Stimulated activated effector memory CD8-positive, alpha-beta T cell treated with anti-CD3 and anti-CD28 coated beads, Interleukin-12 subunit alpha, Interleukin-12 subunit beta, amount 100 ng/mL, for 72 hours (primary cell): ENCODE data around the gene MAPK10.

ENCODE experiments used
- ATAC-seq: fragments of 150-1000 bp; cut with Tn5 transposase; 2 replicates; pipeline ENCODE4 v1.10.0; 2021
- DNase-seq, 2 donors: peaks; one replicate each; pipeline ENCODE4 v3.0.0; 2021 to 2022; ENCODE audit warnings: low spot score in 2 of 2
- H3K27ac Mint-ChIP-seq: one replicate; pipeline ENCODE4 v1.8.0; 2022; ENCODE audit warnings: mild to moderate bottlenecking, mixed read lengths
- H3K36me3 Mint-ChIP-seq: one replicate; pipeline ENCODE4 v1.8.0; 2022; ENCODE audit warnings: mild to moderate bottlenecking, mixed read lengths
- H3K4me1 Mint-ChIP-seq: one replicate; pipeline ENCODE4 v1.8.0; 2022; ENCODE audit warnings: mixed read lengths
- H3K4me3 Mint-ChIP-seq: one replicate; pipeline ENCODE4 v1.8.0; 2022; ENCODE audit warnings: mild to moderate bottlenecking, mixed read lengths
- H3K9me3 Mint-ChIP-seq: one replicate; pipeline ENCODE4 v1.8.0; 2022; ENCODE audit warnings: mixed read lengths

The MAPK10 gene

DNA sequence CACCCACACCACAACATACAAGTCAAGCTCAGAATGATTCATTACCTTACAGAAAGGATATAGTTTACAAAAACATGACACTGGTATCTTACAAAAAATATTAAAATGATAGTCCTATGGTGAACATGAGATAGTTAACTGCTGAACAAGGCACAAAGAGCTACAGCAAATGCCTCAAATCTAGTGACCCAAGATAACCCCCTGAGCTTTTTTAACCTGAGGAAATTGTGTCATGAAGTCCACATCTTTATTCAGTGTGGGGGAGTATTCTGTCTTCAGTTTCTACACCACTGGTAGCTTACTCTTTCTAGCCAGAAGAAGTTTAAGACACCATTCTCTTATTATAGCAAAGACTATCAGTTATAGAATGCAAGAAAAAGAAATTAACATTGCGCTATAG, 218.7 kb downstream of the MAPK10 start:
- Mint-ChIP-seq H3K9me3 (peaks cover 7% of the 10 kb centered on the region), H3K27ac (no peak overlapping the region), H3K4me1 (no peaks in the 10 kb centered on the region), H3K36me3 (no peaks in the 10 kb centered on the region), H3K4me3 (no peak overlapping the region)
- ATAC-seq (no peak), DNase-seq (no peak)

DNA sequence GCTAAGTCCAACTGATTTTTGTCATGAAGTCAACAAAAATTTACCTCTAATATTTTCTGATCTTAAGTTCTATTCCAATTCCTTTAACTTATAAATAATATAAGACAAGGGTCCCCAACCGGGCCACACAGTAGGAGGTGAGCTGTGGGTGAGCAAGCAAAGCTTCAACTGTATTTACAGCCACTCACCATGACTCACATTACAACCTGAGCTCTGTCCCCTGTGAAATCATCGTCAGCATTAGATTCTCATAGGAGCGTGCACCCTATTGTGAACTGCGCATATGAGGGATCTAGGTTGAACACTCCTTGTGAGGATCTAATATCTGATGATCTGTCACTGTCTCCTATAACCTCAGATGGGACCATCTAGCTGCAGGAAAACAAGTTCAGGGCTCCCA, 227.4 kb downstream of the MAPK10 start:
- H3K4me1 Mint-ChIP-seq: no peaks in the 10 kb centered on the region
- H3K9me3 Mint-ChIP-seq: peaks cover 8% of the 10 kb centered on the region
- no peak overlapping the region for H3K27ac Mint-ChIP-seq
- DNase-seq (no peak), ATAC-seq (no peak)
- no peak overlapping the region for H3K4me3 Mint-ChIP-seq
- no peaks in the 10 kb centered on the region for H3K36me3 Mint-ChIP-seq

DNA sequence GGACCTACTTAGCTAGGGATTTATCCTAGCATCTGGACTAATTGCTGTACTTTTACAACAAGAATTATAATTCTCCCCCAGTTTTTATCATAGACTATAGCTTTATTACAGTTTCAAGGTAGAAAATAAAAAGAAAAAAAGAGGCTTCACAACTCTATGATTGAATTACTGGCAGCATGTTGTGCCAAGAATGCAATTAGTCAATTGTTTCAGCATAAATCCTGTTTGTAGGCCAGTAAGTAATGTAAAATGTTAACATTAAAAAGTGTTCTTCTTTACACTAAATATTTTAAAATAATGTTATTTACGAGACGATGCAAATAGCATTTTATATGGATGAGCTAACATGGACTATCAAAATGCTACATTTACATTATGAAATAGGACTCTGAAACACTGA, 228.4 kb downstream of the MAPK10 start:
- no peaks in the 10 kb centered on the region for H3K36me3 Mint-ChIP-seq
- H3K9me3 Mint-ChIP-seq: peaks cover 12% of the 10 kb centered on the region
- no peak for ATAC-seq
- no peak overlapping the region for H3K27ac Mint-ChIP-seq
- no peak overlapping the region for H3K4me3 Mint-ChIP-seq
- no peaks in the 10 kb centered on the region for H3K4me1 Mint-ChIP-seq
- no peak for DNase-seq

DNA sequence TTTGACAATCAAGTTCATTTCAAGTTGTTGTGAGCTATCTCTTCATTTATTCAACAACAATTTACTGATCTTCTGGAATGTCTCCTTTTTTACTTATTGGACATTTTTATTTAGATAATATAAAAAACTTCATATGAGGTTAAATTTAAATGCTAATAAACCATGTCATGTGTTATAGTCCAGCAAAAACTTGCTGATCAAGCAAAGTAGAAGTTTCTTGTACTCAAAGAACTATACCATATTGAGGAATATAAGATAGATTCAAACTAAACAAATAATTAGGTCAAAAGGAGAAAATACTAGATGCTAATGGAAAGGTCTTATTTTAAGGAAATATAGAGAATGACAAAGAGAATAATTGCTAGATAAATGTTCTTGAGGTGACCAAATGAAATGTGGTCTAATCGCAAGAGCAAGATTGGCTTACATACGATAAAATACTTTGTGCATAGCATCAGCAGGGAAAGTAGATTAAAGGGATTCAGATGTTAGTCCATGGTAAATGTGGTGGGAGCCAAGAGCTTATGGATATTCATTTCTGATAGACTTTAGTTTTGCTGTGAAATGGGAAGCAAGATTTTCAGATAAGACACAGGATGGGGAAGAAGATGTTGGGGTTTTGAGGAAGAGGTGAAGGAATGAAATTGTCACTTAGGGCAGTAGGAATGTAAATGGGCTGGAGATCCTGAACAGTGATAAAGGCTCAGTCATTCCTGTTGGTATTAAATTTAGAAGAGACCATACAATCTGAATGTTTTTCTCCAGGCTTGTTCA, 229.5 kb downstream of the MAPK10 start:
- H3K4me3 Mint-ChIP-seq: no peak overlapping the region
- no peak for DNase-seq
- no peaks in the 10 kb centered on the region for H3K36me3 Mint-ChIP-seq
- no peak overlapping the region for H3K27ac Mint-ChIP-seq
- no peaks in the 10 kb centered on the region for H3K4me1 Mint-ChIP-seq
- peaks cover 12% of the 10 kb centered on the region for H3K9me3 Mint-ChIP-seq
- ATAC-seq: no peak

DNA sequence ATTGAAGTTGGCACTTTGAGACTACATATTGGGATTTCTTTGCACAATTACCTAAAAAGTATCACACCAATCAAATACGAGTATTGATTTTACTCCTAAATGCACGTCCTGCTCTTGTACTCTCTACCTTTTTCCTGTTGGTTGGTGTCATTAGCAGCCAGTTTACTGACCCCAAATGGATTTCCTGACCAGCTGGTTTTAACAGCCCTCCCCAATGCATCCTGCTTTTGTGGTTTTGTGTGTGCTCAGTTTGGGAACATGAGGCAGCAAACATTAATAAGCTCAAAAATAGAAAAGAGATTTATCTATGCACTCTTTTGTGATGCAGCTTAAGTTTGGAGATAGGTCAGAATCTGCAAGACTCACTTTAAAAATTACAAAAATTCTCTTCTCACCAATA, 230.3 kb downstream of the MAPK10 start:
- ATAC-seq: no peak
- H3K9me3 Mint-ChIP-seq: peaks cover 12% of the 10 kb centered on the region
- H3K27ac Mint-ChIP-seq: no peak overlapping the region

DNA sequence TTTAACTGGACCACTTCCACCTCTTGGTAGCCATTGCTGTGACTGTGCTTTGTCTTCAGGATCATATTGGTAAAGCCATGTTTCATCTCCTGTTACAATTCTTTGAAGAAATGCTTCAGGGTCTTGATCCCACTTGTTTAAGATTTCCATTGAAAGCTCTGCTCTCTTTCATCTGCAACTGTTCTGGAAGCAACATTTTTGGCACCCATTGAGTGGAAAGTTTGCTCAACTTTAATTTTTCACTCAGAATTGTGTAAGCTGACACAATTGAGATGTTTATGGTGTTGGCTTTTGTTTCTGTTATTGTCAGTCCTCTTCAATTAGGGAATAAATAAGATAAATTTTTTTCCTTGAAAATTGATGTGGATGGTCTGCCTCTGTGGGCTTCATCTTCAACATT, 237.4 kb downstream of the MAPK10 start:
- no peaks in the 10 kb centered on the region for H3K4me1 Mint-ChIP-seq
- DNase-seq (no peak), ATAC-seq (no peak)
- no peak overlapping the region for H3K27ac Mint-ChIP-seq
- no peaks in the 10 kb centered on the region for H3K36me3 Mint-ChIP-seq
- H3K4me3 Mint-ChIP-seq: no peak overlapping the region
- H3K9me3 Mint-ChIP-seq: peaks cover 7% of the 10 kb centered on the region

More for the DNA sequence above, 230.3 kb downstream of the MAPK10 start:
- H3K4me1 Mint-ChIP-seq: no peaks in the 10 kb centered on the region
- no peak for DNase-seq
- H3K36me3 Mint-ChIP-seq: no peaks in the 10 kb centered on the region
- no peak overlapping the region for H3K4me3 Mint-ChIP-seq

DNA sequence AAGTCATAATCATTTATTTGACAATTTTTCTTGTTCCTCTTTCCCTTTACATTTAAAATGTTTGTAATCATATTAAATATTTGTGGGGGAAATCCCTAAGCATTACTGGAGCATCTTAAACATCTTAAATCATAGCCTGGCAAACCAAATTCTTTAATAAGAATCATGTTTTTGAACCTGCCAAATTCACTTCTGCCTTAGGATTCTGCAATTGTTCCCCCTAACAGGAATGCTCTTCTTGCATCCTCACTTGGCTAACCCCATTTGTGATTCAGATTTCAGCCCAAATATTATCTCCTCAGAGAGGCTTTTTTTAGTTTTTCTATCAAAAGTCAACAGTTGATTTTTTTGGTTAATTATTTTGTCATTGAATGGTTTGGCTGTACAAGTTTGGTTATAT, 241.1 kb downstream of the MAPK10 start:
- ATAC-seq (no peak), DNase-seq (no peak)
- Mint-ChIP-seq H3K4me1 (no peaks in the 10 kb centered on the region), H3K4me3 (no peak overlapping the region), H3K36me3 (no peaks in the 10 kb centered on the region), H3K9me3 (peaks cover 6% of the 10 kb centered on the region), H3K27ac (no peak overlapping the region)

DNA sequence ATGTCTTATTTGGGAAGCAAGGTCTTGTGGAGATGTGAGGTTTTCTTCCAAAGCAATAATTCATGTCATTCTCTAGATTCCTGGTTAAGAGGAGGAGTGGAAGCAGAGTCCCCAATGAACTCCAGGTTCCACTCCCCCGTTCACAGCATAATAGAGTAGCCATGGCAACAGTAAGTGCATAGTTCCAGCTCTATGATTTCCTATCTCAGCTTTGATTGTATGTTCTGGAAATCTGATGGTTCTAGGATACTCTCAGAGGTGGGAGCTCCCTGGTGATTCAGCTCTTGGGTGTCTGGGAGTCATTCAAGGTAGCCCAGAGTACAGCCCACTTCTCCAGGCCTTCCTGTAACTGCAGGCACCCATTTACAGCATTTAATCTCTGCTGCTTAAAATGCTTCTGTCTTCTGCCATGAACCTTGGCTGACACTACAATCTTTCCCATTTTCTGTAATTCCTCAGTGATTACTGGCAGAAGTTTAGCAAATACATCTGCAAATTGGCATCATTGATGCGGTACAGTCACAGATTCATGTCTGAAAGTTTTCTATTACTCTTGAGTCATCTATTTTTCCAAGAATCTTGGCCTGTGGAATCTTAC, 242.0 kb downstream of the MAPK10 start:
- DNase-seq: no peak

DNA sequence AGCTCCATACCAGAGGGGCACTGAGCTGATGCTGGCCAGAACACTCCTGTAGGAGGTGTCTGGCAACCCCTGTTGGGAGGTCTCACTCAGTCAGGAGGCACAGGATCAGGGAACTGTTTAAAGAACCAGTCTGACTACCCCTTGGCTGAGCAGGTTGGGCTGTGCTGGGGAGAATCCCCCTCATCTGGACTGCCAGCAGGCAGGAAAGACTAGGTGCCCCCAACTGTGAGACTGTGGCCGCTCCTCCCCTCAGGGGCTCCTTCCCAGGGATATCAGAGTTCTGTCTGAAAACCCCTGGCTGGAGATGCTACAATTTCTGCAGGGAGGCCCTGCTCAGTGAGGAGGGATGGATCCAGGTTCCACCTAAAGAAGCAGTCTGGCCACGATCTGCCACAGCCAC, 245.3 kb downstream of the MAPK10 start:
- Mint-ChIP-seq H3K4me3 (no peak overlapping the region), H3K27ac (no peak overlapping the region), H3K36me3 (no peaks in the 10 kb centered on the region), H3K4me1 (no peaks in the 10 kb centered on the region), H3K9me3 (peaks cover 21% of the 10 kb centered on the region)
- DNase-seq: no peak
- ATAC-seq: no peak

More for the DNA sequence above, 242.0 kb downstream of the MAPK10 start:
- ATAC-seq: no peak
- Mint-ChIP-seq H3K9me3 (peaks cover 12% of the 10 kb centered on the region), H3K4me3 (no peak overlapping the region), H3K27ac (no peak overlapping the region), H3K4me1 (no peaks in the 10 kb centered on the region), H3K36me3 (no peaks in the 10 kb centered on the region)

DNA sequence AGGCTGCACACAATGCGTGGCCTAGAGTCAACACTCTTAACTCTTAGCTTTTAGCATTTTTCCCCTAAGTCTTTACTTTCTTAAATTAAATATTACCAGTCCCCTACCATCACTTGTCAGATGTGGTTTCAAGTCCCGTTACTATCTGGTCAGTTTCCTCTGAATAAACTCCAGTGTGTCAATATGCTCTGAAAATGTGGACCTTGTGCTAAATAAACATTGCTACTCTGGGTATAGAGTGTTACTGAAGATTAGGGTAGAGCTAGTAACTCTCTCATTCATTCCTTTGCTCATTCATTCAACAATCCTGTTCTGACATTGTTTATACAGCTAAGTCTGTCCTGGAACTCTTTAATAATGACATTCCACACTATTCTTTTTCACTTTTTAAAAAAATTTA, 251.0 kb downstream of the MAPK10 start:
- H3K9me3 Mint-ChIP-seq: peaks cover 26% of the 10 kb centered on the region
- no peak overlapping the region for H3K27ac Mint-ChIP-seq
- H3K36me3 Mint-ChIP-seq: no peaks in the 10 kb centered on the region
- H3K4me3 Mint-ChIP-seq: no peak overlapping the region
- H3K4me1 Mint-ChIP-seq: no peaks in the 10 kb centered on the region
- DNase-seq (no peak), ATAC-seq (no peak)

DNA sequence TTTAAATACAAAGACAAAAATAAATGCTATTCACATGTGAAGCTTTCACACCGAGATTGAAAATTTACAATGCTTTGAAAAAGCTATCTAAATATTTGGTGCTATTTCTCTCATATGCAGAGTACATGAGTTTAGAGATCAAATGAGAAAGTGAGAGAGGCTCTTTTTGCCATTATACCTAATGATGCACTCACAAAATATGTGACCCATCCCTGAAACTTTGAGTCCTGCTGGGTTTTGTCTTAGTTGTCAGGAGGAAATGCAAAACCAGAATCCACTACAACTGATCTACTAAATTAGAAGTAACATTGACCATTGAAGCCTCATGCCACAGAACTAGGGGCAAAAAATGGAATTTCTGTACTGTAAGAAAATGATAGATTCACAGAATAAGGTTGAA, 251.7 kb downstream of the MAPK10 start:
- ATAC-seq (no peak), DNase-seq (no peak)
- H3K27ac Mint-ChIP-seq: no peak overlapping the region
- peaks cover 22% of the 10 kb centered on the region for H3K9me3 Mint-ChIP-seq
- H3K4me1 Mint-ChIP-seq: no peaks in the 10 kb centered on the region
- no peak overlapping the region for H3K4me3 Mint-ChIP-seq
- H3K36me3 Mint-ChIP-seq: no peaks in the 10 kb centered on the region

DNA sequence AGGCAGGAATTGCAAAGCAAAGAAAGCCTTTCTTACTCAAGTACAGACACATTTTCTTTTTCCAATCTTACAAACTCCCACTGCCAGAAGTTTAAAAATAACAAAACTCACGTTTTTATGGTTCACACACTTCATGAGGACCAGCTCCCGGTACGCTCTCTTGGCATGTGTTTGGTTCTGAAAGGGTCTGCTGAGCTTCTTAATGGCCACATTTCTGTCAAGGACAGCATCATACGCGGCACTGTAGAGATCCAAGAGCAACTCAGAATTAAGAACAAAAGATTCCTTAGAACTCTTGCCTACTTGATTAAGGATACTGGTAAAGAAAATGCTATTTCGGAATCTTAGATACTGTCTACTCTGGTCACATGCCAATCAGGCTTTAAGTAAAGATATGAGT, 252.7 kb downstream of the MAPK10 start:
- H3K4me1 Mint-ChIP-seq: no peaks in the 10 kb centered on the region
- no peak for DNase-seq
- H3K4me3 Mint-ChIP-seq: no peak overlapping the region
- H3K9me3 Mint-ChIP-seq: peaks cover 13% of the 10 kb centered on the region
- H3K36me3 Mint-ChIP-seq: no peaks in the 10 kb centered on the region
- no peak for ATAC-seq
- no peak overlapping the region for H3K27ac Mint-ChIP-seq

DNA sequence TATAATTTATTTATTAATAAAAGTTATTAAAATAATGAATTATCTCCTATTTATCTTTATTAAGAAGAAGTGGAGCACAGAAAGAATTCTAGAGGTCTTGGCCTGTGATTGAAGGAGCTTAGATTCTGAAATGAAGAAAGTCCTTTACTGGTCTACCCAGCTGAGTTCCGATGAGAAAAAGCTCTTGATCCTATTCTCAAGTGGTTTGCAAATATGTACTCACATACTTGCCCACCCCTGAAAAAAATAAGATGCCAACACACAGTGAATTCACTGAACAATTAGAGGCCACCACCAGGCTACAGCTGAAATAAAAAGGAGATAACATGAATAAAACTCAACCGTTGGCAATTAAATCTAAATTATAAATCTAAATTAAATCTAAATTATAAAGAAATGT, 253.4 kb downstream of the MAPK10 start:
- H3K9me3 Mint-ChIP-seq: peaks cover 7% of the 10 kb centered on the region
- H3K4me1 Mint-ChIP-seq: no peaks in the 10 kb centered on the region

DNA sequence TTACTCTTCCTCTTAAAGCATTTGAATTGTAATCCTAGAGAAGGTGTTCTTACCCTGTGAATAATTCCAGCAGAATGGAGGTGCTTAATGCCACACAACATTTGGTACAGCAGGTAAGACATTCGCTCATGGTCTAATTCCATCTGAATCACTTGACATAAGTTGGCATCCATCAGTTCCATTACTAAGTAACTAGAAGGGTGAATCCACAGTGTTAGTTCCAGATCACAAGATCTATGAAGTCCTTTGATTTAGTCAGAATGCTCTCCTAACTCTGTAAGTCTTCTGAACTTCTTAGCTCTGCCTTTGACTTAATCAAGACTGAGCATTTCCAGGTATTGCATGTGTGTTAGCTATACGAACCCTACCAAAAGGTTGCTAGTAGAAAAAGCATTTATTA, 258.0 kb downstream of the MAPK10 start:
- no peak overlapping the region for H3K4me3 Mint-ChIP-seq
- H3K36me3 Mint-ChIP-seq: no peaks in the 10 kb centered on the region
- no peak for ATAC-seq
- no peak overlapping the region for H3K27ac Mint-ChIP-seq
- peaks cover 3% of the 10 kb centered on the region for H3K9me3 Mint-ChIP-seq
- no peak for DNase-seq
- H3K4me1 Mint-ChIP-seq: no peaks in the 10 kb centered on the region

More for the DNA sequence above, 253.4 kb downstream of the MAPK10 start:
- DNase-seq (no peak), ATAC-seq (no peak)
- Mint-ChIP-seq H3K36me3 (no peaks in the 10 kb centered on the region), H3K27ac (no peak overlapping the region), H3K4me3 (no peak overlapping the region)

DNA sequence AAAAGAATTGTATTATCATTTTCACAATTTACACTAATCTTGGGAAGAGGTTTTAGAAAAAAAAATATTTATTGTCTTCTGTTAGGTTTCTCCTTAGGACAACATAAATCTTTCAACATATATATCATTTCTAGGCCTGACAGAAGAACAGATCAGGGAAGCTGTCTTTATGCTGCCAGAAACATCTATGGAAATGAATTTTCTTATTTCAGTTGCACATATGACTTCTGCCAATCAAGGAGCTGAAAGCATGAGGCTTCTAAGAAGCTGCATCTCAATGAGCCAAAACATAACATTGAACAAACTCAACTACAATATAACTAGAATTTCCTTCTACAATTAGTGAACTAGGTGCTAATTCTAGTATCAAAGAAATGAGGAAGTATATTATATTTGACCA, 258.4 kb downstream of the MAPK10 start:
- H3K9me3 Mint-ChIP-seq: peaks cover 3% of the 10 kb centered on the region
- no peak overlapping the region for H3K27ac Mint-ChIP-seq
- no peaks in the 10 kb centered on the region for H3K4me1 Mint-ChIP-seq
- ATAC-seq (no peak), DNase-seq (no peak)
- H3K36me3 Mint-ChIP-seq: no peaks in the 10 kb centered on the region
- no peak overlapping the region for H3K4me3 Mint-ChIP-seq

DNA sequence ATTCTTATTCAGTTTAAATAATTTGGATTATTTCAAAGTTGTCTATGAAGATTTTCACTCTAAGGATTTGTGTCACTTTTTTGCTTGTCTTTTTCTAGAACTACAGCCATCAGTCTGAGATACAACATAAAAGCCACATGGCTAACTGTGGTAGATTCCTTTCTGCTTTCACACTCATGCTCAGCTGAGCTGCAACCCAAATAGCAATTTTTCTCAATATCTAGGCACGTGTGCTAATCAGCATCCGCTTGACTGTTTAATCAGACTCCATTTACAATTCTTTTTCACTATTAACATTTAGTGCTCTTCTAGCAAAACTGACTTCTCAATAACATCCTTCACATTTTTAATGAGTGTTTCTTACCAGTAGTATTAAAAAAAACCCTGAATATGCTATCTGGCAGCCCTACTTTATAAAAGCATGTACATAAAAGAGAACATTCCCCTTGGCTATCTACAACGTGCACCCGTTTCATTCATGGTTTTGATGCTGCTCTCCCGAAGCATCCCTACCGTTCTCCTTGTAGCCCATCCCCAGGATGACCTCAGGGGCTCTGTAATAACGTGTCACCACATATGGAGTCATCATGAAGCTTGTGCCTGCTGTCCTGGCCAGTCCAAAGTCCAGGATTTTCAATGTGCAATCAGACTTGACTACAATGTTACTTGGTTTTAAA, 259.2 kb downstream of the MAPK10 start:
- no peak for ATAC-seq
- H3K9me3 Mint-ChIP-seq: peaks cover under 1% of the 10 kb centered on the region
- no peaks in the 10 kb centered on the region for H3K36me3 Mint-ChIP-seq
- H3K27ac Mint-ChIP-seq: no peak overlapping the region
- H3K4me3 Mint-ChIP-seq: no peak overlapping the region
- DNase-seq: no peak
- H3K4me1 Mint-ChIP-seq: no peaks in the 10 kb centered on the region
